HEK293 (cell line): ENCODE data around the gene ARPC4.

Experiments used
- EGR2 ChIP-seq: fragments of 450-650 bp; formaldehyde crosslinking; IDR thresholded peaks from 2 replicates; pipeline ENCODE4 v1.5.1; 2016; ENCODE audit warnings: low read depth, missing biosample characterization, missing genetic modification characterization
- GLIS2 ChIP-seq: fragments of 450-650 bp; formaldehyde crosslinking; IDR thresholded peaks from 2 replicates; pipeline ENCODE4 v1.5.1; 2016; ENCODE audit warnings: missing biosample characterization, missing genetic modification characterization
- KLF7 ChIP-seq: fragments of 450-650 bp; formaldehyde crosslinking; IDR thresholded peaks from 2 replicates; pipeline ENCODE4 v1.5.1; 2016; ENCODE audit warnings: missing biosample characterization, missing genetic modification characterization, borderline replicate concordance
- MEIS1 ChIP-seq: sonication (generic); formaldehyde crosslinking; IDR thresholded peaks from 2 replicates; pipeline ENCODE4 v1.8.1; 2022; ENCODE audit warnings: missing genetic modification reagents, mild to moderate bottlenecking, borderline replicate concordance
- SALL2 ChIP-seq: fragments of 450-650 bp; formaldehyde crosslinking; IDR thresholded peaks from 2 replicates; pipeline ENCODE4 v1.5.0; 2017; ENCODE audit warnings: missing biosample characterization, mild to moderate bottlenecking, missing genetic modification characterization, borderline replicate concordance
- ZBTB1 ChIP-seq: fragments of 450-650 bp; formaldehyde crosslinking; IDR thresholded peaks from 2 replicates; pipeline ENCODE4 v1.5.1; 2016; ENCODE audit warnings: missing biosample characterization, missing genetic modification characterization
- ZFHX2 ChIP-seq: fragments of 450-650 bp; formaldehyde crosslinking; conservative IDR thresholded peaks from 2 replicates; pipeline ENCODE4 v1.5.1; 2016; ENCODE audit warnings: missing biosample characterization, missing genetic modification characterization
- ZIC2 ChIP-seq: fragments of 450-650 bp; formaldehyde crosslinking; IDR thresholded peaks from 2 replicates; pipeline ENCODE4 v1.5.1; 2016; ENCODE audit warnings: missing biosample characterization, missing genetic modification characterization
- ZNF121 ChIP-seq: fragments of 450-650 bp; formaldehyde crosslinking; IDR thresholded peaks from 2 replicates; pipeline ENCODE4 v1.5.1; 2016; ENCODE audit warnings: missing biosample characterization, missing genetic modification characterization
- ZNF292 ChIP-seq: fragments of 450-650 bp; formaldehyde crosslinking; IDR thresholded peaks from 2 replicates; pipeline ENCODE4 v1.5.1; 2016; ENCODE audit warnings: low read depth, missing biosample characterization, missing genetic modification characterization, borderline replicate concordance
- ZNF311 ChIP-seq: fragments of 450-650 bp; formaldehyde crosslinking; IDR thresholded peaks from 2 replicates; pipeline ENCODE4 v1.5.1; 2017; ENCODE audit warnings: missing biosample characterization, missing genetic modification characterization, borderline replicate concordance
- ZNF354C ChIP-seq: fragments of 450-650 bp; formaldehyde crosslinking; IDR thresholded peaks from 2 replicates; pipeline ENCODE4 v1.5.1; 2016; ENCODE audit warnings: missing biosample characterization, missing genetic modification characterization, low read depth, borderline replicate concordance
- ZNF391 ChIP-seq: fragments of 450-650 bp; formaldehyde crosslinking; IDR thresholded peaks from 2 replicates; pipeline ENCODE4 v1.5.1; 2016; ENCODE audit warnings: low read depth, missing biosample characterization, missing genetic modification characterization, borderline replicate concordance
- ZNF423 ChIP-seq: fragments of 450-650 bp; formaldehyde crosslinking; IDR thresholded peaks from 2 replicates; pipeline ENCODE4 v1.5.1; 2016; ENCODE audit warnings: missing biosample characterization, missing genetic modification characterization
- ZNF561 ChIP-seq: fragments of 450-650 bp; IDR thresholded peaks from 2 replicates; pipeline ENCODE4 v1.5.1; 2018; ENCODE audit warnings: missing biosample characterization, missing genetic modification characterization, borderline replicate concordance
- ZNF600 ChIP-seq: fragments of 450-650 bp; formaldehyde crosslinking; IDR thresholded peaks from 2 replicates; pipeline ENCODE4 v1.5.1; 2016; ENCODE audit warnings: missing biosample characterization, missing genetic modification characterization
- ZNF658 ChIP-seq: fragments of 450-650 bp; formaldehyde crosslinking; IDR thresholded peaks from 2 replicates; pipeline ENCODE4; 2016; ENCODE audit warnings: missing biosample characterization, missing genetic modification characterization
- ZNF777 ChIP-seq: fragments of 450-650 bp; formaldehyde crosslinking; IDR thresholded peaks from 2 replicates; pipeline ENCODE4 v1.5.1; 2017; ENCODE audit warnings: missing biosample characterization, missing genetic modification characterization, borderline replicate concordance
- TF ChIP-seq, protein P1 (sequence below): fragments of 450-650 bp; formaldehyde crosslinking; IDR thresholded peaks from 2 replicates; pipeline ENCODE4 v1.5.1; 2016; ENCODE audit warnings: missing biosample characterization, missing genetic modification characterization
- TF ChIP-seq, protein P2 (sequence below): fragments of 450-650 bp; formaldehyde crosslinking; IDR thresholded peaks from 2 replicates; pipeline ENCODE4 v1.5.1; 2016; ENCODE audit warnings: missing biosample characterization, missing genetic modification characterization
- TF ChIP-seq, protein P3 (sequence below): fragments of 450-650 bp; formaldehyde crosslinking; IDR thresholded peaks from 2 replicates; pipeline ENCODE4 v1.5.1; 2016; ENCODE audit warnings: missing biosample characterization, missing genetic modification characterization
- TF ChIP-seq, protein P4 (sequence below): fragments of 450-650 bp; formaldehyde crosslinking; IDR thresholded peaks from 2 replicates; pipeline ENCODE4 v1.5.0; 2017; ENCODE audit warnings: missing biosample characterization, missing genetic modification characterization, borderline replicate concordance
- TF ChIP-seq, protein P5 (sequence below): fragments of 450-650 bp; formaldehyde crosslinking; IDR thresholded peaks from 2 replicates; pipeline ENCODE4 v1.5.1; 2016; ENCODE audit warnings: missing biosample characterization, missing genetic modification characterization, borderline replicate concordance
- TF ChIP-seq, protein P6 (sequence below): fragments of 450-650 bp; formaldehyde crosslinking; IDR thresholded peaks from 2 replicates; pipeline ENCODE4 v1.5.1; 2016; ENCODE audit warnings: missing biosample characterization, missing genetic modification characterization

ARPC4 gene

DNA sequence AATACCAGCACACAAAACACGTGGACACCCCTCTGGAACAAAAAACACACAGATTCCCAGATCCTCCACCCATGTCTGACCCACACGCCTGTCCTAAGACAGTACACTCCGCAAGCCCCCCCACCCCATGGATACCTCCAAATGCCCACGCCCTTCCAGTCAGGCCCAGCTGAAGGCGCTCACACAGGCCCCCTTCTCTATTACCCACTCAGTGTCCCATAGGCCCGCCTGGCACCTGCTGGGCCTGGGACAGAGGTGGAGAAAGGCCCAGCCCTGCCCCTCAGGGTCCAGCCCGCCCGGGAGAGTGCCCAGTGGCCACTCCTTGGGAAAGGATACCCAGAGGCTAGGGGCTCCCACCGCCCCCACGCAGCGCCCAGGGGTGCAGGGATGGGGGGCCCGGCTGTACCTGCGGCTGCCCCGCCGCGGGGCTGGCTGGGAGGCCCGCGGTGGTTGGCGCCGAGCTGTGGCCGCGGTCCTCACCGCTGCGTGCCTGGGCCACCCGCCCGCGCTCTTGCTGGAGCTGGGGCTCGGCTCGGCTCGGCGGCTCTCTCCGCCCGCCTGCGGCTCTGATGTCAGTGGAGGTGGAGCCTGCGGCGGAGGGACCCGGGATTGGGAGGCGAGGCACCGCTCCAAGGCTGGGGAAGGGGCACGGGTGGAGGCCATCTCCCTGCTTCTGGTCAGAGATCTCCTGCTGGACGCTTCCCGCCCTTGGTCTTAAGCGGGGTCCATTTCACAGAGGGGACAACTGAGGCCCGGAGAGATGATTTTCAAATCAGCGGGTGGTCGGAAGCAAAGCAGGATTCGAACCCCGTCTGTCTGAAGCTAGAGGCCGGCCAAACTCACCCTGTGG is 23.2 kb upstream of the ARPC4 start, which contains the start of gene CAMK1 (continued):
- TF ChIP-seq, protein P1, sequence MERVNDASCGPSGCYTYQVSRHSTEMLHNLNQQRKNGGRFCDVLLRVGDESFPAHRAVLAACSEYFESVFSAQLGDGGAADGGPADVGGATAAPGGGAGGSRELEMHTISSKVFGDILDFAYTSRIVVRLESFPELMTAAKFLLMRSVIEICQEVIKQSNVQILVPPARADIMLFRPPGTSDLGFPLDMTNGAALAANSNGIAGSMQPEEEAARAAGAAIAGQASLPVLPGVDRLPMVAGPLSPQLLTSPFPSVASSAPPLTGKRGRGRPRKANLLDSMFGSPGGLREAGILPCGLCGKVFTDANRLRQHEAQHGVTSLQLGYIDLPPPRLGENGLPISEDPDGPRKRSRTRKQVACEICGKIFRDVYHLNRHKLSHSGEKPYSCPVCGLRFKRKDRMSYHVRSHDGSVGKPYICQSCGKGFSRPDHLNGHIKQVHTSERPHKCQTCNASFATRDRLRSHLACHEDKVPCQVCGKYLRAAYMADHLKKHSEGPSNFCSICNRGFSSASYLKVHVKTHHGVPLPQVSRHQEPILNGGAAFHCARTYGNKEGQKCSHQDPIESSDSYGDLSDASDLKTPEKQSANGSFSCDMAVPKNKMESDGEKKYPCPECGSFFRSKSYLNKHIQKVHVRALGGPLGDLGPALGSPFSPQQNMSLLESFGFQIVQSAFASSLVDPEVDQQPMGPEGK: peak; percentile 48; the same call in 1 of the 2 replicates
- TF ChIP-seq ZNF423 (tag by site-specific recombination) (peak; percentile 86), ZNF292 (tag by site-specific recombination) (no peak), ZNF311 (tag by site-specific recombination) (no peak), ZNF658 (no peak), ZNF600 (tag by site-specific recombination) (no peak), ZNF777 (tag by site-specific recombination) (no peak), ZNF391 (tag by site-specific recombination) (no peak), ZBTB1 (tag by site-specific recombination) (no peak), ZIC2 (tag by site-specific recombination) (peak; percentile 86), EGR2 (tag by site-specific recombination) (no peak), SALL2 (tag by site-specific recombination) (no peak), KLF7 (tag by site-specific recombination) (no peak), ZNF121 (tag by site-specific recombination) (no peak), ZFHX2 (tag by site-specific recombination) (no peak; the same call in 1 of the 2 replicates), MEIS1 (CRISPR knock-in tag) (no peak), GLIS2 (tag by site-specific recombination) (peak; percentile 67; the same call in 1 of the 2 replicates), ZNF561 (peak; percentile 95; the same call in 1 of the 2 replicates), ZNF354C (tag by site-specific recombination) (no peak)
- TF ChIP-seq, protein P2, sequence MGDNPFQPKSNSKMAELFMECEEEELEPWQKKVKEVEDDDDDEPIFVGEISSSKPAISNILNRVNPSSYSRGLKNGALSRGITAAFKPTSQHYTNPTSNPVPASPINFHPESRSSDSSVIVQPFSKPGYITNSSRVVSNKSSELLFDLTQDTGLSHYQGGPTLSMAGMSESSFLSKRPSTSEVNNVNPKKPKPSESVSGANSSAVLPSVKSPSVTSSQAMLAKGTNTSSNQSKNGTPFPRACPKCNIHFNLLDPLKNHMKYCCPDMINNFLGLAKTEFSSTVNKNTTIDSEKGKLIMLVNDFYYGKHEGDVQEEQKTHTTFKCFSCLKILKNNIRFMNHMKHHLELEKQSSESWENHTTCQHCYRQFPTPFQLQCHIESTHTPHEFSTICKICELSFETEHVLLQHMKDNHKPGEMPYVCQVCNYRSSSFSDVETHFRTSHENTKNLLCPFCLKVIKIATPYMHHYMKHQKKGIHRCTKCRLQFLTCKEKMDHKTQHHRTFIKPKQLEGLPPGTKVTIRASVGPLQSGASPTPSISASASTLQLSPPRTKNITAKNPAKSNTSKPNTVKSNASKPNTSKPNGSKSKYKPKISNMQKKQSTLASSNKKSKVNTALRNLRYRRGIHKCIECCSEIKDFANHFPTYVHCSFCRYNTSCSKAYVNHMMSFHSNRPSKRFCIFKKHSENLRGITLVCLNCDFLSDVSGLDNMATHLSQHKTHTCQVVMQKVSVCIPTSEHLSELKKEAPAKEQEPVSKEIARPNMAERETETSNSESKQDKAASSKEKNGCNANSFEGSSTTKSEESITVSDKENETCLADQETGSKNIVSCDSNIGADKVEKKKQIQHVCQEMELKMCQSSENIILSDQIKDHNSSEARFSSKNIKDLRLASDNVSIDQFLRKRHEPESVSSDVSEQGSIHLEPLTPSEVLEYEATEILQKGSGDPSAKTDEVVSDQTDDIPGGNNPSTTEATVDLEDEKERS (tag by site-specific recombination): no peak
- TF ChIP-seq, protein P3, sequence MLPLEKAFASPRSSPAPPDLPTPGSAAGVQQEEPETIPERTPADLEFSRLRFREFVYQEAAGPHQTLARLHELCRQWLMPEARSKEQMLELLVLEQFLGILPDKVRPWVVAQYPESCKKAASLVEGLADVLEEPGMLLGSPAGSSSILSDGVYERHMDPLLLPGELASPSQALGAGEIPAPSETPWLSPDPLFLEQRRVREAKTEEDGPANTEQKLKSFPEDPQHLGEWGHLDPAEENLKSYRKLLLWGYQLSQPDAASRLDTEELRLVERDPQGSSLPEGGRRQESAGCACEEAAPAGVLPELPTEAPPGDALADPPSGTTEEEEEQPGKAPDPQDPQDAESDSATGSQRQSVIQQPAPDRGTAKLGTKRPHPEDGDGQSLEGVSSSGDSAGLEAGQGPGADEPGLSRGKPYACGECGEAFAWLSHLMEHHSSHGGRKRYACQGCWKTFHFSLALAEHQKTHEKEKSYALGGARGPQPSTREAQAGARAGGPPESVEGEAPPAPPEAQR: no peak
- TF ChIP-seq, protein P4, sequence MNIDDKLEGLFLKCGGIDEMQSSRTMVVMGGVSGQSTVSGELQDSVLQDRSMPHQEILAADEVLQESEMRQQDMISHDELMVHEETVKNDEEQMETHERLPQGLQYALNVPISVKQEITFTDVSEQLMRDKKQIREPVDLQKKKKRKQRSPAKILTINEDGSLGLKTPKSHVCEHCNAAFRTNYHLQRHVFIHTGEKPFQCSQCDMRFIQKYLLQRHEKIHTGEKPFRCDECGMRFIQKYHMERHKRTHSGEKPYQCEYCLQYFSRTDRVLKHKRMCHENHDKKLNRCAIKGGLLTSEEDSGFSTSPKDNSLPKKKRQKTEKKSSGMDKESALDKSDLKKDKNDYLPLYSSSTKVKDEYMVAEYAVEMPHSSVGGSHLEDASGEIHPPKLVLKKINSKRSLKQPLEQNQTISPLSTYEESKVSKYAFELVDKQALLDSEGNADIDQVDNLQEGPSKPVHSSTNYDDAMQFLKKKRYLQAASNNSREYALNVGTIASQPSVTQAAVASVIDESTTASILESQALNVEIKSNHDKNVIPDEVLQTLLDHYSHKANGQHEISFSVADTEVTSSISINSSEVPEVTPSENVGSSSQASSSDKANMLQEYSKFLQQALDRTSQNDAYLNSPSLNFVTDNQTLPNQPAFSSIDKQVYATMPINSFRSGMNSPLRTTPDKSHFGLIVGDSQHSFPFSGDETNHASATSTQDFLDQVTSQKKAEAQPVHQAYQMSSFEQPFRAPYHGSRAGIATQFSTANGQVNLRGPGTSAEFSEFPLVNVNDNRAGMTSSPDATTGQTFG: no peak
- TF ChIP-seq, protein P5, sequence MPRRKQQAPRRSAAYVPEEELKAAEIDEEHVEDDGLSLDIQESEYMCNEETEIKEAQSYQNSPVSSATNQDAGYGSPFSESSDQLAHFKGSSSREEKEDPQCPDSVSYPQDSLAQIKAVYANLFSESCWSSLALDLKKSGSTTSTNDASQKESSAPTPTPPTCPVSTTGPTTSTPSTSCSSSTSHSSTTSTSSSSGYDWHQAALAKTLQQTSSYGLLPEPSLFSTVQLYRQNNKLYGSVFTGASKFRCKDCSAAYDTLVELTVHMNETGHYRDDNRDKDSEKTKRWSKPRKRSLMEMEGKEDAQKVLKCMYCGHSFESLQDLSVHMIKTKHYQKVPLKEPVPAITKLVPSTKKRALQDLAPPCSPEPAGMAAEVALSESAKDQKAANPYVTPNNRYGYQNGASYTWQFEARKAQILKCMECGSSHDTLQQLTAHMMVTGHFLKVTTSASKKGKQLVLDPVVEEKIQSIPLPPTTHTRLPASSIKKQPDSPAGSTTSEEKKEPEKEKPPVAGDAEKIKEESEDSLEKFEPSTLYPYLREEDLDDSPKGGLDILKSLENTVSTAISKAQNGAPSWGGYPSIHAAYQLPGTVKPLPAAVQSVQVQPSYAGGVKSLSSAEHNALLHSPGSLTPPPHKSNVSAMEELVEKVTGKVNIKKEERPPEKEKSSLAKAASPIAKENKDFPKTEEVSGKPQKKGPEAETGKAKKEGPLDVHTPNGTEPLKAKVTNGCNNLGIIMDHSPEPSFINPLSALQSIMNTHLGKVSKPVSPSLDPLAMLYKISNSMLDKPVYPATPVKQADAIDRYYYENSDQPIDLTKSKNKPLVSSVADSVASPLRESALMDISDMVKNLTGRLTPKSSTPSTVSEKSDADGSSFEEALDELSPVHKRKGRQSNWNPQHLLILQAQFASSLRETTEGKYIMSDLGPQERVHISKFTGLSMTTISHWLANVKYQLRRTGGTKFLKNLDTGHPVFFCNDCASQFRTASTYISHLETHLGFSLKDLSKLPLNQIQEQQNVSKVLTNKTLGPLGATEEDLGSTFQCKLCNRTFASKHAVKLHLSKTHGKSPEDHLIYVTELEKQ (tag by site-specific recombination): no peak
- TF ChIP-seq, protein P6, sequence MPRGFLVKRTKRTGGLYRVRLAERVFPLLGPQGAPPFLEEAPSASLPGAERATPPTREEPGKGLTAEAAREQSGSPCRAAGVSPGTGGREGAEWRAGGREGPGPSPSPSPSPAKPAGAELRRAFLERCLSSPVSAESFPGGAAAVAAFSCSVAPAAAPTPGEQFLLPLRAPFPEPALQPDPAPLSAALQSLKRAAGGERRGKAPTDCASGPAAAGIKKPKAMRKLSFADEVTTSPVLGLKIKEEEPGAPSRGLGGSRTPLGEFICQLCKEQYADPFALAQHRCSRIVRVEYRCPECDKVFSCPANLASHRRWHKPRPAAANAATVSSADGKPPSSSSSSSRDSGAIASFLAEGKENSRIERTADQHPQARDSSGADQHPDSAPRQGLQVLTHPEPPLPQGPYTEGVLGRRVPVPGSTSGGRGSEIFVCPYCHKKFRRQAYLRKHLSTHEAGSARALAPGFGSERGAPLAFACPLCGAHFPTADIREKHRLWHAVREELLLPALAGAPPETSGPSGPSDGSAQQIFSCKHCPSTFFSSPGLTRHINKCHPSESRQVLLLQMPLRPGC (tag by site-specific recombination): no peak
